ENCODE results near the gene NBDY. TPM values are rescaled to one million over a fixed set of nuclear protein-coding genes. Genes with fewer than 3 reads are reported as not detected.
"Not testable (repeated sequence)": the region's sequence is repeated elsewhere in the genome, so short reads cannot be mapped to it uniquely, and the experiment has no call there.

NBDY gene, protein sequence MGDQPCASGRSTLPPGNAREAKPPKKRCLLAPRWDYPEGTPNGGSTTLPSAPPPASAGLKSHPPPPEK
- polyA plus RNA-seq (2013, experiment 1 of 2; ENCODE audit: insufficient read length): 77.2 TPM
- 76.7 TPM for polyA plus RNA-seq (2013, experiment 2 of 2; ENCODE audit: insufficient read length)

DNA sequence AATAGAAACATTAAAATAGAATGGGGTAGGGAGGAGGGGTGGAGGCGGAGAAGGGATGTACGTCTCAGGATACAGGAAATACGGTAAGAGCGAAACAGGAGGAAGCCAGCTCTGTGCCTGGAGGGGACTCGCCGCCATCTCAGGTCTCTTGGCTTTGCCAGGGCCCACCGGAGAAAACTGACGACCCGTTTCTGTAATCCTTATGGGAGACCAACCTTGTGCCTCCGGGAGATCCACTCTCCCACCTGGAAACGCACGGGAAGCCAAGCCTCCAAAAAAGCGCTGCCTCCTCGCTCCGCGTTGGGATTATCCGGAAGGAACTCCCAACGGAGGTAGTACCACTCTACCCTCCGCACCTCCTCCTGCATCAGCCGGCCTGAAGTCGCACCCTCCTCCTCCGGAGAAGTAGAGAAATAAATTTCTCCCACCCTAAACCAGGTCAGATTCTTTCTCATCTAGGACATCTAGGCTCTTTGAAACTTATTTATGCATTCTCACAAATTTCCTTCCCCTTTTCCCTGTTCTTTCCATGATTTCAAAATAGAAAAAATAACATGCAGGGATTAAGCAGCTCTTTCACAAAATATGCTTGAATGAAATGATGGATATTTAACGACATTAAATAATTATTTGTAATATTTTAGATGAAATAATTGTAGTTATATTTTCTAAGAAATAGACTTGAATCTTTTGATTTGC, at the start of gene NBDY:
Gene NBDY (plus strand): TSS at position 92 of the 699 bp plus-strand sequence. CDS start 111 bp downstream, at position 203.
- peak; percentile 35 for DNase-seq

DNA sequence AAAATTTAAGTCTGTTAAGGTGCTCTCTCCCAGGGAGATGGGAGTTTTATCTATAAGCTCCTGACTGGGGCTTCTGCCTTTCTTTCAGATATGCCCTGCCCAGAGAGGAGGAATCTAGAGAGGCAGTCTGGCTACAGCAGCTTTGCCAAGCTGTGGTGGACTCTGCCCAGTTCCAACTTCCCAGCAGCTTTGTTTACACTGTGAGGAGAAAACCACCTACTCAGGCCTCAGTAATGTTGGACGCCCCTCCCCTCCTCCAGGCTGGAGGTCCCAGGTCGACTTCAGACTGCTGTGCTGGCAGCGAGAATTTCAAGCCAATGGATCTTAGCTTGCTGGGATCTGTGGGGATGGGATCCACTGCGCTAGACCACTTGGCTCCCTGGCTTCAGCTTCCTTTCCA, 24.5 kb upstream of the NBDY start:
- DNase-seq: not testable (repeated sequence)

DNA sequence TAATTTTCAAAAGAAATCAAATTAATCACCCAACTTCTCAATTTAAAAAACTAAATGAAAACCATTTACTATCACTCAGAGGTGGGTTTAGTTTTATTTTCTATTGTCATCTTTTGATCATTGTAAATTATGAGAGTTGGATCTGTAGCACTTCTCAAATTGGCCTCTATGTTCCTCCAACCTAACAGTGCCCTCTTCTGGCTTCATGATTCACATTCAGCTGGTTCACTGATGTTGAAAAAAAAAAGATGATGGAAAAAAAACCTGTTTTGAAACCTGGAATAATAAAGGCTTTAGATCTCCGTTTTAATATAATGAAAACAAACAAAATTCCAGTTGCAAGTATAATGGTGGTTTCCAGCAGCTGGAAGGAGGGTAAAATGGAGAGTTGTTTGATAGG, 2.4 kb upstream of the NBDY start:
- peak; percentile 41 for DNase-seq

DNA sequence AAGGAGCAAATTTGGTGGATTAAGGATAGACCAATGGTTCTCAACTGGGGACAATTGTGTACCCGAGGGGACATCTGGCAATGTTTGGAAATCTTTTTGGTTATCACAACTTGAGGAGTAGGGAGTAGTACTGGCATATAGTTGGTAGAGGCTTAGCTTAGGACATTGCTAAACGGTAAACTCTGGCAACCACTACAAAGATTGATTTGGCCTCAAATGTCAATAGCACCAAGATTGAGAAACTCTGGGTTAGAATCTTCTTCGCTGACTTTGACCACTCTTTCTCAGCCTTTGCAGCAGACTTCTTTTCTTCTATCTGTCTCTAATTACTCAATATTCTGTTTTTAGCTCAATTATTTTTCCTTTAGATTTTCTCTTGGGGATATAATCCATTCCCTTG, 1.5 kb upstream of the NBDY start:
- DNase-seq: no peak

DNA sequence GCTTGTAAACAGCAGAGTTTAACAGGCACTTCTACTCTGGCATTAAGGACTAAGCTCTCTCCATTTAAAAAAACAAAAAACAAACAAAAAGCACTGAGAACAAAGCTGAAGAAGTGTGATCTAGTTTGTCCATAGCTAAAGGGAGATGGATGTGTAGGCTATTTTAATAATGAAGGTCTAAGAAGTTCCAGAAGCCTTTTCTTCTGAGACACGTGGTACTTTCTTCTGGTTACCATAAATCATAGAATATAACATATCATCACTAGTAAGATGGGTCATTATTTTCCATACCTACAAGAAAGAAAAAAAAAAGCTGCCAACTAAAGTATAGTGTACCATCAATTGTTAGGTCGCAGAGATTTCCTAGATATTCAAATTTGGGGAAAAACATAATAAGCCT, 722 bp upstream of the NBDY start:
- DNase-seq: peak; percentile 25

DNA sequence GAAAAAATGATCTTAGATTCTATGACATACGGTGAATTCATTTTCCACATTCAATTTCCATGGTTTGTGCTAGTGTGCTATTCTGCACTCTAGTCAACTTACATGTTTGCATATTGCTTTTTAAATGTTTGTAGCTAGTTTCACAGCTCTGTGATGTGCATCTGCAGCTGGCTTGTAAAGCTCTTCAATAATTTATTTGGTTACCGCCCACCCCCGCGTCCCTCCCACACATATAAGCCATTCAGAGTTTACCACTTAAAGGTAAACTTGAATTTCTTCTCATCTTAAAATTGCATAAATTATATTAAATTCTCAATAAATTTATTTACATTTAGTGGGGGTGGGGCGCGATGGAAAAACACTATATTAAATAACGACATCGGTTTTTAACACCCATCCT, 291 bp upstream of the NBDY start:
- no peak for DNase-seq

DNA sequence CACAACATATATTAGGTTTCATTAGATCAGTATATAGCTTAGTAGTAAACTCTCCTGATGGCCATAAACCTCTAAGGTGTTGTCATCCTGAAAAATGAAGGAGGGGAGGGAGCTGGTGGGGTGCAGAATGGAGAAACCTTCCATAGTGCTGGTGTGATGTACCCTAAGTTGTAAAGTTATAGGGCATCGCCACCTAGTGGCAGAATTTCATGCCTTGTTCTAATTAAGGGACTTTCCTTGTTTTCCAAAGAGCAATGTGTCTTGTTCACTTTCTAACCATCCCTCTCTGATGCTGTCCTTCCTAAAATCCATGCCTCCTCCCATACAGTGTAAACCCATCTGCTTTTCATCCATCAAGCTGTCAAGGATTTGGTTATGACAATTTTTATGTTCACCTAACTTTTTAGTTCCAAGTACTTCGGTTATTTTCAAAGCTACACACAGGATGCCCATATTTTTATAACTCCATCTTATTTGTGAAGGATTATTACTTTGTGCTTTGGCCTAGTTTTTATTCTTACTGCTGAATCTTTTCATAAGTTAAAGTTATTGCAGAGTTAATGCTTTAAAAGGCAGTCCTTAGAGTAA, 4.5 kb downstream of the NBDY start:
- DNase-seq: peak; percentile 47

DNA sequence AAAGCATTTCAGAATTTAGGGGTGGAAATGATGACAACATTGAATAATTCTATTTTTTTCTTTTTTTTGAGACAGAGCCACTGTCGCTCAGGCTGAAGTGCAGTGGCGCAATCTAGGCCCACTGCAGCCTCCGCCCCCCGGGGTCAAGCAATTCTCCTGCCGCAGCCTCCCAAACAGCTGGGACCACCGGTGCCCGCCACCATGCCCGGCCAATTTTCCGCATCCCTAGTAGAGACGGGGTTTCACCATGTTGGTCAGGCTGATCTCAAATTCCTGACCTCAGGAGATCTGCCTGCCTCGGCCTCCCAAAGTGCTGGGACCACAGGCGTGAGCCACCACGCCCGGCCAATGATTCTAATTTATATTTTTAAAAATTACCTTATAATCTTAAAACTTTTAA, 7.2 kb downstream of the NBDY start:
- DNase-seq: no peak

DNA sequence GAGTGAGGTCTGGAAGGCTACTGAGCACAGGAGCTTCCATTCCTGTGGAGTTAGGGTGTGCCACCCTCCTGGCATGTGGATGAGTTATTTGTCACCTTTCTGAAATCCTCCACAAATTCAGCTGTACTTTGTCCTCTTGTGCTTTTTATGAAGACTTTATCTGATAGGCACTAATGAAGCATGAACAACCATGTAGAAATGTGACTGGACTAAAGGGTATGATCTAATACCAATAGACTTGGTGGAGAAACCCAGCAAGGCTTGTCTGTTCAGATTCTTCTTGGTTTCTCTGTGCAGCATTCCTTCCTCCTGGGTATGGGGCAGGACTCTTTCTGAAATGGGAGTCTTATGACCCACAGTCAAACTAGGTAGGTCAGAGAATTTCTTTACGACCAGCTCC, 9.6 kb downstream of the NBDY start:
- no peak for DNase-seq

DNA sequence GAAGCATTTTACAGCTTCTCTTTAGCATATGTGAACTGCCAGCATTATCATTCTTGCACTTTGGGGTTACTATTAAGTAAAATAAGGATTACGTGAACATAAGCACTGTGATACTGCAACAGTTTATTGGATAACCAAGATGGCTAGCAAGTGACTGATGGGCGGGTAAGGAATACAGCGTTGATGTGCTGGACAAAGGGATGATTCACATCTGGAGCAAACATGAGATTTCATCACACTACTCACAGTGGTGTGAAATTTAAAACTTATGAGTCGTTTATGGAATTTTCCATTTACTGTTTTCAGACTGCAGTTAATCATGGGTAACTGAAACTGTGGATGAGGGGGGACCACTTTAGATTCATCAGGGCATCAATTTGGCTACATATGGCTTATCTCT, 16.0 kb downstream of the NBDY start:
- DNase-seq: peak; percentile 81

DNA sequence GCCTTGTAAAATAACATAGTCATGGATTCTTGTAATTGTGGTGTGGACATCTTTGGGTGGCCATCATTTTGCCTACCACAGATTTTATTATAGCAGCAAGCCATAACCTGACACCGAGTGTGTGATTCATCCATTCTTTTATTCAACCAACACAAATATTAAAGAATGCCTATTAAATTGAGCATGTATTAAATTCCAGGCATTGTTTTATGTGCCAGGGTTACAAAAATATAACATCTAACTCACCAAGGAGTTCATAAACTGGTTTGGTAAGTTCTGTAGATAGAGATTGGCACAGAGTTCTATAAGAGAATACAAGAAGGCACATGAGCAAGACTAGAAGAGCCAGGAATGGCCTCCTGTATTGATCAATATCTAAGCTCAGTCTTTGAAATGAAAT, 18.0 kb downstream of the NBDY start:
- DNase-seq: no peak

DNA sequence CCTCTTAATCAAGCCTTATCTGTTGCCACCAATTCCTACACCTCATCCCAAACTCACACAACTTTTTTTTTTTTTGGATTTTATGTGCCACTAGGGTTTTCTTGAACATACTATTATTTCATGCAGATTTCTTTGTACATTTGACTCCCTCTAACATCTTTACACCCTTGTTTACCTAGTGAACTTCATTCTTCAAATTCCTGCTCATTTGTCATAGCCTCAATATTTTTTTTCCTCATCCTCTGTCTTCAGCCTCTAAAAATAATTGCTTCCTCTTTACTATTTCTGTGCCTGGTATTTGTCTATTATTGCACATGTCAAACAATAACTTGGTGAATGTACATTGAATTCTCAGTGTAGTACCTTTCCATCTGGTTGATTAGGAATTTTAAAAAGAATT, 22.0 kb downstream of the NBDY start:
- no peak for DNase-seq

DNA sequence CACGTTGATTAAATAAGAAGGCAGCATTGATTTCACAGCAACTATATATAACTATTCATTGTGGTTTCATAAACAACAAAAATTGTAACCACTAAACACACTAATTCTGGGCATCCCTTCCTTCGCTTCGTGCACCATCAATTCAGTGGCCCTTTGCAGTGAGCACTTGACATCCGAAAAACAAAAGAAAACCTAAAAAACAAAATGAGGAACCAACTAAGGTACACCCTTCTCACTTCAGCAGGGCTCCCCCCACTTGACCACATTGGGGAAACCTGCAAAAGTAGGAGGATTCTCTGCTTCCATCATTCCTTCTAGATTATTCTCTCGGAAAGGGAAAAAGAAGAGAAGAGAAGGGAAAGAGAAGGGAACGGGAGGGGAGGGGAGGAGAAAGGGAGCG, 28.3 kb downstream of the NBDY start:
- no peak for DNase-seq

DNA sequence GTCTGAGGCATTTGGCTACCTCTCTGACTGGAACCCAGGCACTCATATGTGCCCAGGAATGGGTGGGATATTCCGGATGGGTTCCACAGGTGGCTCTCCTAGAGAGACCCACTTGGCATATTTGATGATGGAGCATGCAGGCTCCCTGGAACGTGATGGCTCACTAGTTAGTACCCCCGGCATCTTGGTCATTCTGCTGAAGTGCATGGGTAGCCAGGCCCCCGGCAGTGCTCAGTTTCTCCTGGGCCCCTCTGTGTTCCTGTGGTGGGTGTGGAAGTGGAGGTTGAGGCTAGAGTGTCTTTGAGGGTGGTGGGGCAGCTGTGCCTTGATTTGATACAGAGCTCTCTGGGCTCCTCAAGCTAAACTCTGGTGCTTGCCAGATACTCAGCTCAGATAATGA, 29.4 kb downstream of the NBDY start:
- DNase-seq: no peak

DNA sequence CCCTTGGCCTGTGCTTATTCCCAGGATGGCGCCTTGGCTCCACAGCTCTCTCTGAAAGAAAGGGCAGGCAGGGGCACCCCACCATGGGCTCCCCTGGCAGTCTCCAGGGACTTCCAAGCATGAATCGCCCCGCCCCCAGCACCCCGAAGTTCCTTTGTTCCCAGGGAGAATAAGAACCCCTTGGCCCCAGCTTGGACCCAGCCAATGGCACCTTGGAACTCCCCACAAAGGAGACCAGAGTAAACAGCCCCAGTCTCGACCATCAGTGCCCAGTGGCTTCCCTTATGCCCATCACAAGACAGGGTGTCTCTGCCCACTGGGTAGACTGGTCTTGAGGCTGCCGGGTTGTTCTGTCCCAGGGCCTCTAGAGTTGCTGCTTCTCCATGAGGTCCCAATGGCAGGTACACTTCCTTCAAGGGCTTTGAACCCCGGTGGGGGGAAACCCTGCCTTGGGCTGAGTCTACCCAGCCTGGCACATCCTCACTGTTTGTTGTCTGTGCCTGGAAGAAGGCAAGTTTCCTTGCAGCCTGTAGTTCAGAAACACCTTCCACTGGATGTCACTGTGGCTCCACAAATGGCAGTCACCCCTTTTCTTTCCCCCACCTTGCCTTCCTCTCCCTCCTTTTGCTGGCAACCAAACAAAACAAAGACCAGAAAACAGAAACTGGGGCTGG, 30.8 kb downstream of the NBDY start:
- DNase-seq: no peak

DNA sequence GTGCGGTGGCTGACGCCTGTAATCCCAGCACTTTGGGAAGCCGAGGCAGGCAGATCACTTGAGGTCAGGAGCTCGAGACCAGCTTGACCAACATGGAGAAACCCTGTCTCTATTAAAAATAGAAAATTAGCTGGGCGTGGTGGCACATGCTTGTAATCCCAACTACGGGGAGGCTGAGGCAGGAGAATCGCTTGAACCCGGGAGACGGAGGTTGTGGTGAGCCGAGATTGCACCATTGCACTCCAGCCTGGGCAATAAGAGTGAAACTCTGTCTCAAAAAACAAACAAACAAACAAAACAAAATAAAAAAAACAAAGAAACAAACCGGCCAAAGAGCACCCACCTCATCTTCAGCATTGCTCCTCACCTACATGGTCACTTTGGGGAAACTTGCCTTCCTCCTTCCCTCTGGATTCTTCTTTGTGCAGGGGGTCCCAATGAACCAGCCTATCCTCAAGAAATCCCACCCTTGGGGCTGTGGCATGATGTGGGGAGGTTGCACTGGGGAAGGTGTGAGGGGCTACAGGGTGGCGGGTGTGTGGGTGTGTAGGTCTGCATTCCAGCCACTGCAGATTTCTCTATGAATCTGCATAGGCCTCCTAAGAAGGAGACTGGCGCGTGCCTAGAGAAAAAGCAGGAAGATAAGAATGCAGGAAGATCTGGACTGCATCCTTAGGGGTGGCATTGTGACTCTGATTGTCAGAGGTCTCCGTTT, 31.5 kb downstream of the NBDY start:
- not testable (repeated sequence) for DNase-seq

DNA sequence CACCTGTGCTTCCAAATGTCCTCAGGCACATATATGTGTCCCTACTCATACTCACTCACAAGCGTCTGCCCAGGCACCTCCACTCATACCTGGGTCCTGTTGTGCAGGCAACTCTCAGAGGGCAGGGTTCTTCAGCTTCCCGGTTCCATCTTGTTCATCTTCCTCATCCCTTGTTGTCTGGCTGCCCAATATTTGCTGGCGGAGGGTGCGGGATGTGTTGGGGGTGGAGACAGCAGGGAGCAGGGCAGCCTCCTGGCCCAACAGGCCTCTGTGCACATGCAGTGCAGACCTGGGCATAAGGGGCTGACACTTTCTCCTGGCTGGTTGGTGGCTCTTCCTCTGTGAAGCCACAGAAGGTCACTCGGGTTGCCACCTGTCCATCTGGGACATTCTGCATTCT, 32.1 kb downstream of the NBDY start:
- DNase-seq: no peak

DNA sequence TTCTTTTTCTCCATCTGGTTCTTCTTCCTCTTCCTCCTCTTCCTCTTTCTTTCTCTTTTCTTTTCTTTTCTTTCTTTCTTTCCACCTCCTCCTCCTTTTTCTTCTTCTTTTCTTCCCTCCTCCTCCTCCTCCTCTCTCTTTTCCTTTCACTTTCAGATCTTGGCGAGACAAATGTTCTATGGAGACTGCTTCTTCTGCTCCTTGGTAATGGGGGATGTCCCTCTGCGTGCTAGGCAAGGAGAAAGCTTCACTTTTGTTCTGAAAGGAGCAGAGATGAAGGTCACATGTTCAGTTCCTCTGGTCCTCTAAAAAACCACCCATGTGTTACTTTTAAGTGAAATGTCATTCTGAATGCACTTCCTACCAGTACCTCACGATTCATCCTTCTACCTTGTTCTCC, 33.2 kb downstream of the NBDY start:
- no peak for DNase-seq

DNA sequence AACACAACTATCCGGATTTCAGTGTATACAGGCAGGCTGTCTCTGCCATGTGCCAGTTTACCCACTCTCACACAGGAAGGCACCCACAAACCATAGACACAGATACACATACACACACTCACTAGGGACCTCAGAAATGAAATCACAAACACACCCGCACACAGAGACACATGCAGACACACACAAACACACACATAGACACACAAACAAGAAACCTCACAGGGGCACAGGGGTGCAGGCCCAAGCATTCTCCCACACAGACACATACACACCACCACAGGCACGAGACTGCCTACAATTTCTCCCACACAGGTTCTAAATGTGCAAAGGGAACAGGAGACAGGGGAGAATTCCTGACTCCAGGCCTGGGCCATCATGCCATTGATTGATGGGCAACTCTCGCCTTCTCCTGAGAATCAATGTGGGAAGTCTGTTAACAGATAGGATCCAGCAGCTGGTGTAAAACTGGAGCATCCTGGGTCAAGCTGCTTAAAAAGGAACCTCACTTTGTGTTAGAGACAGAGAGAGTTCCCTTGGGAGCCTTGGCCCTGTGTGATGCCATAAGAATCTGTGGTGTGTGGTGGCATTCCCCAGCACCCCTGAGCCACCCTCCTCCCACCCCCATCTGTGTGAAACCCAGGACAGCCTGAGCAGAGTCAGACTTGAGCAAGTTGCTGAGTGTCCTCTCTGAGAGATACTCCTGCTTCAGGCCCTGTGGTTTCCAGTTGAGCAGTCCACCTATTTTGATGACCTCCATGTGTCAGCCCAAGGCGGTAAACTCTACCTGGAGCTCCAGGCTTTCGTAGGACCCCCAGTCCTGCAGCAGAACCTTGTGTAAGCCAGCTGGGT, 33.9 kb downstream of the NBDY start:
- DNase-seq: no peak

DNA sequence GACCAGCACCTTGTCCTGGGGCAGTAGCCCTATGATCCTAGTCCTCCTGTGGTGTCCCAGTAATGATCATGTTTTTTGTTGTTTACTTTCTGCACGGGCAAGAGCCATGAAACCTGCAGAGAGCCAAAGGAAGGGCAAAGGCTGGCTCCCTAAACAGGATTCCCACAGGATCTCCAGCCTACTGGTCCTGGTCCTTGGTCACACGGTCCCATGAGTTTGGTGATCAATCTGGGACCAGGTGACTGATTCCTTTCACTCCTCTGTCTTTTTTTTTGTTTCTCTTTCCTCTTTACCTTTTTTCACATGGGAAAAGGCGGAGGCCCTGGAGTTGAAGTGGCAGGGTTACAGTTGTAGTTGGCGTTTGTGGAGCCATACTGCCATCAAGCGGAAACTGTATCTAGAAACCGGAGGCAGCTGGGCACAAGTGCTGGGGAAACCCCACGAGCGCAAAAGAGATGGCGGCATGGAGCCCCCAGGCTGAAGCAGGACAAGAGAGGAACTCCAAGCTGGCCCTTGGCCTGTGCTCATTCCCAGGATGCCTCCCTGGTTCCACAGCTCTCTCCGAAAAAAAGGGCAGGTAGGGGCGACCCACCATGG, 34.6 kb downstream of the NBDY start:
- no peak for DNase-seq

DNA sequence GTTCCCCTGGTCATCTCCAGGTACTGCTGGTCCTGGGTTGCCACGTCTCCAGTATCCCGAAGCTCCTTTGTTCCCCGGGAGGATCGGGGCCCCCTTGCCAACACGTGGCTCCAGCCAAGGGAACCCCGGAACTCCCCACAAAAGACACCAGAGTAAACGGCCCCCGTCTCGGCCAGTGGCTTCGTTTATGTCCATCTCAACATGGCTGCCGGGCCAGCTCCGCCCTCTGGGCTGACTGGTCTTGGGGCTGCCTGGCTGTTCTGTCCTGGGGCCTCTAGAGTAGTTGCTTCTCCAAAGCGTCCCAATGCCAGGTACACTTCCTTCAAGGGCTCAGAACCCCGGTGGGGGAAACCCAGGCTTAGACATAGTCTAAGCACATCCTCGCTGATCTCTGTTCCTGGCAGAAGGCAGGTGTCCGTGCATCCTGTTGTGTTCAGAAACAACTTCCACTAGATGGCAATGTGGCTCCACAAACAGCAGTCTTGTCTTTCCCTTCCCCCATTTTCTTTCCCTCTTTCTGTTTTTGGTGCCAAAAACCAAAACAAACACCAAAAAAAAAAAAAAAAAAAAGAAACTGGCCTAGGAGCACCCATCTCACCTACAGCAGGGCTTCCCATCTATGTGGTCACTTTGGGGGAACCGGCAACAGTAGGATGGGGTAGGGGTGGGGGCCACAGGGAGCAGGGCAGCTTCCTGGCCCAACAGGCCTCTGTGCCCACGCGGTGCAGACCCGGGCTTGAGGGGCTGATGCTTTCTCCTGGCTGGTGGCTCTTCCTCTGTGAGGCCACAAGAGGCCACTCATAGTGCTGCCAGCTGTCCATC, 35.3 kb downstream of the NBDY start:
- peak; percentile 66 for DNase-seq
